Colonic mucosa (tissue), 4 donors: ENCODE measurements around the gene SLC38A4. TPM values are rescaled to one million over a fixed set of nuclear protein-coding genes. Genes with fewer than 3 reads are reported as not detected.

Experiments
- DNase-seq: peaks from one replicate; pipeline ENCODE4 v3.0.0-alpha.2; 2020
- H3K27ac ChIP-seq: fragments of 200-600 bp; one replicate; pipeline ENCODE4 v1.8.0; 2021
- H3K27me3 ChIP-seq: fragments of 200-600 bp; one replicate; pipeline ENCODE4 v1.8.0; 2021
- H3K36me3 ChIP-seq: fragments of 200-600 bp; one replicate; pipeline ENCODE4 v1.8.0; 2021
- H3K4me1 ChIP-seq: fragments of 200-600 bp; one replicate; pipeline ENCODE4 v1.8.0; 2021; ENCODE audit warnings: mild to moderate bottlenecking
- H3K4me3 ChIP-seq: fragments of 200-600 bp; one replicate; pipeline ENCODE4 v1.8.0; 2021
- H3K9ac ChIP-seq, 2 donors: one replicate each; pipeline ENCODE4 v1.7.0; 2013; ENCODE audit warnings: control low read depth in 2 of 2, low read depth in 2 of 2, low read length in 2 of 2
- H3K9me3 ChIP-seq: fragments of 200-600 bp; one replicate; pipeline ENCODE4 v1.8.0; 2021
- intact Hi-C: fragments of 100-400 bp; cut with DNase I; formaldehyde crosslinking; loops from one replicate; pipeline ENCODE4 v1.14.1; 2022
- total RNA-seq, 2 donors: library from RNA; stranded (reverse); fragmentation: NEBNext Ultra II Directional in 1 of 2; extraction: Animal tissue kit (Norgen Biotek cat#: 25700) in 1 of 2; gene quantifications; one replicate each; pipeline ENCODE4 v1.2.1, GENCODE V29; 2021
- TF ChIP-seq, protein P1 (sequence below): fragments of 200-600 bp; IDR thresholded peaks from one replicate; pipeline ENCODE4 v1.8.0; 2022; ENCODE audit warnings: antibody characterized with exemption, mild to moderate bottlenecking
- donor health status: healthy.
- donor health status: DM: no; HTN: no; CAD: no.
- donor health status: DM: no; HTN: no; CAD: no.

SLC38A4 gene
- total RNA-seq, 2 donors from 2014 or later = 2.8 to 3.2 TPM

DNA sequence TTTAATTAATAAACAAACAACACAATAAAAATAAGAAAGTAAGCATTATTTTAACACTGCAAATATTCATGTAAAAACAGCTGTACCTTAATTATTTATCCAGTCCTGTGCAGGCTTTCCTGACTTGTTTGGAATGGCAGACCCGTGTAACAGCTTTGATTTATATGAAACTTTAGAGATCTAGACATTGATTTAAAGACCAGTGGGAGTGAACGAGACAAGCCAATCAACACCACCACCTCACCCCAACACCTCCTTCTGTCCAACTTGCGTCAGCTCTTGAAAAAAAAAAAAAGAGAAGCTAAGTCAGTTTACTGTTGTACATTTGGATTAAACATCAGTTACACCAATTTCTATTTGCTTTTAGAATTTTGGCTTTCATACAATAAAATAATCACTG is 22.3 kb downstream of the SLC38A4 start:
- H3K4me1 ChIP-seq = no peaks in the 10 kb centered on the region
- no peak overlapping the region for H3K27ac ChIP-seq
- H3K9ac ChIP-seq = no peak overlapping the region
- no peak for DNase-seq
- H3K36me3 ChIP-seq = no peaks in the 10 kb centered on the region
- intact Hi-C loops = no loop called here
- no peak overlapping the region for H3K4me3 ChIP-seq
- TF ChIP-seq, protein P1, sequence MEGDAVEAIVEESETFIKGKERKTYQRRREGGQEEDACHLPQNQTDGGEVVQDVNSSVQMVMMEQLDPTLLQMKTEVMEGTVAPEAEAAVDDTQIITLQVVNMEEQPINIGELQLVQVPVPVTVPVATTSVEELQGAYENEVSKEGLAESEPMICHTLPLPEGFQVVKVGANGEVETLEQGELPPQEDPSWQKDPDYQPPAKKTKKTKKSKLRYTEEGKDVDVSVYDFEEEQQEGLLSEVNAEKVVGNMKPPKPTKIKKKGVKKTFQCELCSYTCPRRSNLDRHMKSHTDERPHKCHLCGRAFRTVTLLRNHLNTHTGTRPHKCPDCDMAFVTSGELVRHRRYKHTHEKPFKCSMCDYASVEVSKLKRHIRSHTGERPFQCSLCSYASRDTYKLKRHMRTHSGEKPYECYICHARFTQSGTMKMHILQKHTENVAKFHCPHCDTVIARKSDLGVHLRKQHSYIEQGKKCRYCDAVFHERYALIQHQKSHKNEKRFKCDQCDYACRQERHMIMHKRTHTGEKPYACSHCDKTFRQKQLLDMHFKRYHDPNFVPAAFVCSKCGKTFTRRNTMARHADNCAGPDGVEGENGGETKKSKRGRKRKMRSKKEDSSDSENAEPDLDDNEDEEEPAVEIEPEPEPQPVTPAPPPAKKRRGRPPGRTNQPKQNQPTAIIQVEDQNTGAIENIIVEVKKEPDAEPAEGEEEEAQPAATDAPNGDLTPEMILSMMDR = no peak
- H3K27me3 ChIP-seq = no peaks in the 10 kb centered on the region
- no peaks in the 10 kb centered on the region for H3K9me3 ChIP-seq

DNA sequence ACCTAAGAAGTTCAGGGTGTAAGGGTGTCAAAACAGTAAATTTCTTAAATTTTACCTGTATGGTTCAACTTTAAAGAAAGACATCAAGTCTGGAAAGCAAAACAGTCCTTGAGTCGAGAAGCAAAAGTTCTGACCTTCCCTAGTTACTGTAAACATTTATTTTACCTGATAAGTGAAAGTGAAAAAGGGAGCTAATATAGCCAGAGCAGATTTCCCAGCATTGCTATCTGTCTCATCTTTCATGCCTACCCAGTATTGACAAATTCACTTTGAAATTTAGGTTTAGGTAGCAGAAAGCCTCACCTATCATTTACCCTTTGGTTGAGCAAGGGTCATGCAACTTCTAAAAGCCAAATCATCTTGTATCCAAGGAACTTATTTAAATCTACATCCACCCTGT is 24.5 kb downstream of the SLC38A4 start:
- Histone ChIP-seq H3K9me3 (no peaks in the 10 kb centered on the region), H3K27me3 (no peaks in the 10 kb centered on the region), H3K27ac (no peak overlapping the region), H3K9ac (no peak overlapping the region), H3K36me3 (no peaks in the 10 kb centered on the region), H3K4me3 (no peak overlapping the region), H3K4me1 (no peaks in the 10 kb centered on the region)
- intact Hi-C loops = no loop called here
- TF ChIP-seq, protein P1 = no peak
- DNase-seq = no peak

DNA sequence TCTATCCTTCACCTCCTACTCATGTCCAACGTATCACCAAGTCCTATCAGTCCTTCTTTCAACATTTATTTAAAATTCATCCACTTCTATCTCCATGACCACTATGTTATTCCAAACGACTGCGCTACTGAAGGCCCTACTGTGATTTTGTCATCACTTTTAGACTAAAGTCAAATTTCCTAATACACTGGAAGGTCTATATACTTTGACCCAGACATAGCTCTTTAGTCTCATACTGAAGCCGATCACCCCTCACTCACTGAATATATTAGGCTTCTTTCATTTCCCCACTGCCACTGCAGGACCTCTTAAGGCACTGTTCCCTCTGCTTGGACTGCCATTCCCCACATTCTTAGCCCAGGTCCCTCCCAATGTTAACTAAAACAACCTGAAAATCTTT is 25.6 kb downstream of the SLC38A4 start:
- Histone ChIP-seq H3K27me3 (no peaks in the 10 kb centered on the region), H3K36me3 (no peaks in the 10 kb centered on the region), H3K9ac (no peak overlapping the region), H3K27ac (no peak overlapping the region), H3K9me3 (no peaks in the 10 kb centered on the region), H3K4me1 (no peaks in the 10 kb centered on the region), H3K4me3 (no peak overlapping the region)
- DNase-seq = no peak
- intact Hi-C loops = no loop called here
- TF ChIP-seq, protein P1 = no peak

DNA sequence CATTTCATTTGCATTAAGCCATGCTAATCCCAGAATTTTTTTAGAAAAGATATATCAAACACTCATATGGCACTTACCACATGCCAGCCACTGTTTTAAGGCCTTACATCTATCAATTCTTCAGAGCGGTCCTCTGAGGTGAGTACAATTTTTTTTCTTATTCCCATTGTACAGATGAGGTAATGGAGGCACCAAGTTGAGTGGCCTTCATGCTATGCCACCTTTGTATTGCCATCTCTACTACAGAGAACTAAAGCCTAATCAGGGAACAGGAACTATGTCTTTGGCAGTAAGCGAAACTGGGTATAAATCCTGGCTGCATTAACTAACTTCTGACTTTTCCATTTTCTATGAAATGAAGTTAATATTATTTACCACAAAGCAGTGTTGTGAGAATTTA is 27.1 kb downstream of the SLC38A4 start:
- no peak for DNase-seq
- Histone ChIP-seq H3K27ac (no peak overlapping the region), H3K9ac (no peak overlapping the region), H3K9me3 (no peaks in the 10 kb centered on the region), H3K4me3 (no peak overlapping the region), H3K27me3 (no peaks in the 10 kb centered on the region), H3K36me3 (no peaks in the 10 kb centered on the region), H3K4me1 (no peaks in the 10 kb centered on the region)
- intact Hi-C loops = no loop called here
- TF ChIP-seq, protein P1 = no peak

DNA sequence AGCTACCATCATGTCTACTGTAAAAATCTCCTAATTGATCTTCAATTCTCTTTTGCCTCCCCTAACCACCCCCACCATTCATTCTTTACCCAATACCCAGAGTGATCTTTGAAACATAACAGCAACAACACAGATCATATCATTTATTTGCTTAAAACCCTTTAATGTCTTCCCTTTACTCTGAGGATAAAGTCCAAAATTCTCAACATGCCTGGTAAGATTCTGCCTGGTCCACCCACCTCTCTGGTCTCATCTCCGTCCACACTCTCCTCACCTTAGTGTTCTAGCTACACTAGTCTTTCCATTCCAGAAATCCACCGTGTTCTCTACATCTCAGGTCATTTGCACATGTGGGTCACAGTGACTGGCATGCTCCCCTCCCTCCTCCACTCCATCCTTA is 27.7 kb downstream of the SLC38A4 start:
- H3K9ac ChIP-seq = no peak overlapping the region
- H3K9me3 ChIP-seq = no peaks in the 10 kb centered on the region
- no peak overlapping the region for H3K27ac ChIP-seq
- H3K4me3 ChIP-seq = no peak overlapping the region
- H3K36me3 ChIP-seq = no peaks in the 10 kb centered on the region
- H3K27me3 ChIP-seq = no peaks in the 10 kb centered on the region
- intact Hi-C loops = no loop called here
- no peaks in the 10 kb centered on the region for H3K4me1 ChIP-seq
- DNase-seq = no peak
- TF ChIP-seq, protein P1 = no peak

DNA sequence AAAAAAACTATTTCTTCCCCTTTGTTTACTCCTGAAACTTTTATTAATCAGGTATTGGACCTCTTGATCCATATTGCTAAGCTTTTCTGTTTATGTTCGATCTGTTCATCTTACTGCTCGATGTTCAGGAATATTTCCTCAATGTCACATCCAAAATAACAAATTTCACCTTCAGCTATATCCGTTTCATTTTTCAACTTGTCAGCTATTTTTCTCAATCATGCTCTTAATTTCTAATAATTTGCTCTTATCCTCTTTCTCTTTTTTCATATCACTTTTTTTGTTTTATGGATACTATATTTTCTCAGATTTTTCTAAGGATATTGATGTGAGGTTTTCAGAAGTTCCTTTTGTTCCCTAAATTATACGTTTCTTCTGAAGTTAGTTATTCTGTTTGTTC is 29.8 kb downstream of the SLC38A4 start:
- no peak overlapping the region for H3K27ac ChIP-seq
- no peaks in the 10 kb centered on the region for H3K4me1 ChIP-seq
- intact Hi-C loops = no loop called here
- no peaks in the 10 kb centered on the region for H3K9me3 ChIP-seq
- H3K36me3 ChIP-seq = no peaks in the 10 kb centered on the region
- no peak for DNase-seq
- TF ChIP-seq, protein P1 = no peak
- no peak overlapping the region for H3K4me3 ChIP-seq
- no peak overlapping the region for H3K9ac ChIP-seq
- H3K27me3 ChIP-seq = no peaks in the 10 kb centered on the region
